A673 (cell line): Measurements from ENCODE around the gene LIME1.

ENCODE experiments used
- EZH2 ChIP-seq: fragments of 200-600 bp; sonication (generic); IDR thresholded peaks from 2 replicates; pipeline ENCODE4 v1.6.1; 2017; ENCODE audit warnings: borderline replicate concordance, low read depth, mild to moderate bottlenecking, mixed read lengths, antibody characterized with exemption, low read length; ENCODE audit not compliant: poor library complexity, severe bottlenecking
- TF ChIP-seq, protein P1 (sequence below): fragments of 300-800, 200-600 bp; sonication (generic); conservative IDR thresholded peaks from 2 replicates; pipeline ENCODE4 v1.5.1; 2017; ENCODE audit warnings: low read depth, mild to moderate bottlenecking, antibody characterized with exemption, low read length, moderate library complexity, mixed read lengths

DNA sequence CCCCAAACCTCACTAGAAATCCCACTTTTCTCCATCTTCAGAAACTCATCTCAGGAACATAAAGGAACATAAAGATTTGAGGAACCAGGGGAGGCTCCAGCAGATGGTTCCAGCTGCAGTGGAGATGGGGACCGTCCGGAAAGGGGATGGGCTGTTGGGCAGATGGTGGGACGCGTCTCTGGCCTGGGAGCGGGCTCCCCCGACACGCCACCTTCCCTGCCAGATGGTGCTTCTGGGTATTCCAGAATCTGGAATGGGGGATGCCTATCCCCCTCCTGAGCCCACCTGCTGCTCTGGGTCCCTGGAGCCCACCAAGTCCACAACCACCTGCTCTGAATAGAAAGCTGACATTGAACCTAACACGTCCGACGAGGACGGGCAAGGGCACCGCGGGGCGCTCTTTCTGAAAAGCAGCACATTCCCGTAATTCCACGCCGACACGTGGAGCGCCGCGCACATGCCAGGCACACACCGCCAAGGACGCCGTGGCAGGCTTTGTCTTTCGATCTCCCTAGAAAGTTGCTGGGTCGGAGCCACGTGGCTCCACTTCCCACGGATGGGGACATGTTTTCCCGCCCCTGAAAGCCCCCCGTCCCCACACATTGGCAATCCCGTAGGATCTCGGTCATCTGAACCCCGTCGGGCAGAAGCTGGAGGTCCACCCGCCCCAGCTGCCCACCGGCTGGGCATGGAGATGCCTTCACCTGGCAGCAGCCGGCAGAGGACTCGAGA, 30.4 kb downstream of the LIME1 start:
- TF ChIP-seq, protein P1, sequence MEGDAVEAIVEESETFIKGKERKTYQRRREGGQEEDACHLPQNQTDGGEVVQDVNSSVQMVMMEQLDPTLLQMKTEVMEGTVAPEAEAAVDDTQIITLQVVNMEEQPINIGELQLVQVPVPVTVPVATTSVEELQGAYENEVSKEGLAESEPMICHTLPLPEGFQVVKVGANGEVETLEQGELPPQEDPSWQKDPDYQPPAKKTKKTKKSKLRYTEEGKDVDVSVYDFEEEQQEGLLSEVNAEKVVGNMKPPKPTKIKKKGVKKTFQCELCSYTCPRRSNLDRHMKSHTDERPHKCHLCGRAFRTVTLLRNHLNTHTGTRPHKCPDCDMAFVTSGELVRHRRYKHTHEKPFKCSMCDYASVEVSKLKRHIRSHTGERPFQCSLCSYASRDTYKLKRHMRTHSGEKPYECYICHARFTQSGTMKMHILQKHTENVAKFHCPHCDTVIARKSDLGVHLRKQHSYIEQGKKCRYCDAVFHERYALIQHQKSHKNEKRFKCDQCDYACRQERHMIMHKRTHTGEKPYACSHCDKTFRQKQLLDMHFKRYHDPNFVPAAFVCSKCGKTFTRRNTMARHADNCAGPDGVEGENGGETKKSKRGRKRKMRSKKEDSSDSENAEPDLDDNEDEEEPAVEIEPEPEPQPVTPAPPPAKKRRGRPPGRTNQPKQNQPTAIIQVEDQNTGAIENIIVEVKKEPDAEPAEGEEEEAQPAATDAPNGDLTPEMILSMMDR = no peak
- no peak for TF ChIP-seq EZH2
